HepG2 (cell line): Measurements from ENCODE around the gene PELI2. TPM values are rescaled to one million over a fixed set of nuclear protein-coding genes. Genes with fewer than 3 reads are reported as not detected.

Experiments
- CREBL2 ChIP-seq: sonication (generic); formaldehyde crosslinking; IDR thresholded peaks from 2 replicates; pipeline ENCODE4 v1.8.1; 2023; ENCODE audit warnings: missing genetic modification reagents, mild to moderate bottlenecking, borderline replicate concordance
- HMG20A ChIP-seq: IDR thresholded peaks from 2 replicates; pipeline ENCODE4 v1.6.1; 2016; ENCODE audit warnings: borderline replicate concordance
- HNF1A ChIP-seq, 2 experiments: sonication (generic) in 1 of 2; formaldehyde crosslinking in 1 of 2; IDR thresholded peaks; 2 replicates each; pipeline versions ENCODE4 v1.4.0 to v1.6.1; 2016 to 2020; ENCODE audit warnings: borderline replicate concordance in 1 of 2, low read depth in 1 of 2, mild to moderate bottlenecking in 1 of 2, missing genetic modification reagents in 1 of 2
- MEF2D ChIP-seq: sonication (generic); formaldehyde crosslinking; IDR thresholded peaks from 2 replicates; pipeline ENCODE4 v1.5.1; 2020; ENCODE audit warnings: mild to moderate bottlenecking, missing genetic modification reagents
- MYPOP ChIP-seq: sonication (generic); formaldehyde crosslinking; IDR thresholded peaks from 2 replicates; pipeline ENCODE4 v1.8.1; 2023; ENCODE audit warnings: mild to moderate bottlenecking, moderate library complexity, missing genetic modification reagents
- NFKBIZ ChIP-seq: IDR thresholded peaks from 2 replicates; pipeline ENCODE4 v1.6.1; 2018; ENCODE audit warnings: missing genetic modification reagents, missing compliant biosample characterization
- ZBTB44 ChIP-seq: sonication (generic); formaldehyde crosslinking; IDR thresholded peaks from 2 replicates; pipeline ENCODE4 v1.4.0; 2020; ENCODE audit warnings: missing genetic modification reagents
- ZFP37 ChIP-seq: sonication (generic); formaldehyde crosslinking; IDR thresholded peaks from 2 replicates; pipeline ENCODE4 v1.4.0; 2020; ENCODE audit warnings: missing genetic modification reagents, borderline replicate concordance
- ZNF317 ChIP-seq: sonication (generic); formaldehyde crosslinking; IDR thresholded peaks from 2 replicates; pipeline ENCODE4 v1.5.0; 2020; ENCODE audit warnings: mild to moderate bottlenecking, missing genetic modification reagents
- ZNF362 ChIP-seq: sonication (generic); formaldehyde crosslinking; IDR thresholded peaks from 2 replicates; pipeline ENCODE4 v1.4.0; 2020; ENCODE audit warnings: missing genetic modification reagents, mild to moderate bottlenecking, borderline replicate concordance
- ZNF557 ChIP-seq: sonication (generic); formaldehyde crosslinking; IDR thresholded peaks from 2 replicates; pipeline ENCODE4 v1.4.0; 2020; ENCODE audit warnings: missing genetic modification reagents
- ZNF569 ChIP-seq: sonication (generic); formaldehyde crosslinking; IDR thresholded peaks from 2 replicates; pipeline ENCODE4 v1.5.0; 2020; ENCODE audit warnings: mild to moderate bottlenecking, missing genetic modification reagents, moderate library complexity, borderline replicate concordance
- ZNF609 ChIP-seq: sonication (generic); formaldehyde crosslinking; IDR thresholded peaks from 2 replicates; pipeline ENCODE4 v1.4.0; 2020; ENCODE audit warnings: mild to moderate bottlenecking, missing genetic modification reagents, borderline replicate concordance
- polyA plus RNA-seq, 8 experiments: library from polyadenylated mRNA; depleted of rRNA in 3 of 8; stranded (reverse) in 7 of 8; unstranded in 1 of 8; fragments of >200 nt; fragmentation: Illumina TruSeq in 4 of 8; extraction: Trizol in 4 of 8; gene quantifications; 2 replicates each; pipeline versions ENCODE4 v1.2.1 to v1.2.3, GENCODE V29; 2011 to 2016; ENCODE audit warnings: low read depth in 4 of 8, missing spikeins in 1 of 8, mixed read lengths in 1 of 8; ENCODE audit not compliant: insufficient read depth in 1 of 8
- total RNA-seq, 5 experiments: library from RNA; depleted of rRNA; stranded (reverse); fragments of >200 nt; fragmentation: Illumina TruSeq; extraction: Trizol; gene quantifications; 2 replicates each; pipeline ENCODE4 v1.2.3, GENCODE V29; 2016; ENCODE audit warnings: low read depth in 1 of 5

Gene PELI2
- total and polyA plus RNA-seq, 2 of the 13 experiments (the other 11 are each of a cell fraction or from before 2014, with no cell fraction given) = 0.07 TPM; not detected in 1

- TF ChIP-seq ZBTB44 (no peak), ZNF557 (no peak), NFKBIZ (CRISPR knock-in tag) (0 out of 2 replicates have a peak, but pooled peaks have one; percentile 52), ZNF569 (no peak), HMG20A (CRISPR knock-in tag) (peak; percentile 45; the same call in 1 of the 2 replicates), ZNF362 (CRISPR knock-in tag) (no peak), CREBL2 (CRISPR knock-in tag) (no peak), ZNF609 (CRISPR knock-in tag) (no peak), MYPOP (CRISPR knock-in tag) (no peak), HNF1A (IDR thresholded peaks at IDR 0.05; ENCODE audit: low read depth) (no peak), HNF1A (CRISPR knock-in tag; IDR thresholded peaks at IDR 0.05; ENCODE audit: borderline replicate concordance) (no peak), MEF2D (CRISPR knock-in tag) (no peak), ZFP37 (CRISPR knock-in tag) (no peak), ZNF317 (peak; percentile 55; the same call in 1 of the 2 replicates)
Measured at GRCh38 chr14:56224691-56225681, 106.8 kb downstream of the PELI2 start (continued).
